ENCODE measurements around the gene CAPN12. TPM values are rescaled to one million over a fixed set of nuclear protein-coding genes. Genes with fewer than 3 reads are reported as not detected.
A peak's percentile ranks its signal among the peaks of the same experiment; 100 is the strongest.

CAPN12 gene
- total RNA-seq, 2 experiments from 2014 or later, result 1.6 to 2.0 TPM

- H3K27me3 ChIP-seq (ENCODE audit: control insufficient read depth in 1 of 2, insufficient read depth in 2 of 2, low read length in 2 of 2), result no peaks in the 10 kb centered on the region
- Mint-ChIP-seq H3K27me3 (no peaks in the 10 kb centered on the region), H3K9me3 (no peaks in the 10 kb centered on the region), H3K27ac (peak overlapping the region; percentile 84), H3K4me1 (ENCODE audit: low read depth) (peaks cover 83% of the 10 kb centered on the region), H3K36me3 (ENCODE audit: low read depth) (peaks cover 10% of the 10 kb centered on the region), H3K4me3 (no peak overlapping the region)
- peaks cover 80% of the 10 kb centered on the region for H3K4me1 ChIP-seq (ENCODE audit: insufficient read depth, low read length)
- H3K36me3 ChIP-seq (ENCODE audit: insufficient read depth, low read length), result peaks cover 2% of the 10 kb centered on the region
- DNase-seq (no peak), ATAC-seq (ENCODE audit: poor library complexity) (no peak)
- TF ChIP-seq CTCF (IDR thresholded peaks at IDR 0.05), result no peak
- H3K27ac ChIP-seq (ENCODE audit: low read depth in 1 of 2, low read length in 2 of 2), result peak overlapping the region in 1 of 2 donors; percentile 65
- intact Hi-C loops (cut with DNase I, micrococcal nuclease), result loop anchor here (5.0 kb wide), 1 partner anchor 48 kb away; no protein-coding TSS in a partner anchor
- CTCF ChIA-PET, result interaction anchor here (1.0 to 2.7 kb wide), 4 partner anchors 16 to 51 kb away, joined by 4 to 10 read pairs (median 6); no protein-coding TSS in a partner anchor
- no peaks in the 10 kb centered on the region for H3K9me3 ChIP-seq (ENCODE audit: control insufficient read depth in 1 of 2, insufficient read depth in 1 of 2, low read length in 2 of 2)
- H3K4me3 ChIP-seq (ENCODE audit: low read length), result no peak overlapping the region
- POLR2A ChIA-PET, result interaction anchor here (0.7 kb wide), 1 partner anchor 18 kb away, joined by 3 read pairs; no protein-coding TSS in a partner anchor
Observed at GRCh38 chr19:38684862-38685665, 59.2 kb downstream of the CAPN12 start.

- Mint-ChIP-seq H3K27me3 (no peaks in the 10 kb centered on the region), H3K27ac (peak overlapping the region; percentile 83), H3K9me3 (no peaks in the 10 kb centered on the region), H3K4me3 (peak overlapping the region; percentile 7), H3K36me3 (ENCODE audit: low read depth) (peaks cover 9% of the 10 kb centered on the region), H3K4me1 (ENCODE audit: low read depth) (peaks cover 84% of the 10 kb centered on the region)
- Histone ChIP-seq H3K27me3 (ENCODE audit: control insufficient read depth in 1 of 2, insufficient read depth in 2 of 2, low read length in 2 of 2) (no peaks in the 10 kb centered on the region), H3K4me1 (ENCODE audit: insufficient read depth, low read length) (peaks cover 87% of the 10 kb centered on the region), H3K27ac (ENCODE audit: low read depth in 1 of 2, low read length in 2 of 2) (peak overlapping the region in 1 of 2 donors; percentile 57), H3K9me3 (ENCODE audit: control insufficient read depth in 1 of 2, insufficient read depth in 1 of 2, low read length in 2 of 2) (no peaks in the 10 kb centered on the region), H3K36me3 (ENCODE audit: insufficient read depth, low read length) (peaks cover 2% of the 10 kb centered on the region), H3K4me3 (ENCODE audit: low read length) (no peak overlapping the region)
- ChIA-PET POLR2A (interaction anchor here (1.0 kb wide), 1 partner anchor 47 kb away, joined by 3 read pairs; no protein-coding TSS in a partner anchor), CTCF (interaction anchor here (1.3 to 2.7 kb wide), 2 partner anchors 47 to 48 kb away, joined by 5 to 10 read pairs; no protein-coding TSS in a partner anchor)
- no peak for TF ChIP-seq CTCF (IDR thresholded peaks at IDR 0.05)
- DNase-seq (peak in 6 of 14 experiments; percentile 17 to 75 (median 55)), ATAC-seq (ENCODE audit: poor library complexity) (peak; percentile 21)
- intact Hi-C loops (cut with DNase I, micrococcal nuclease), result no loop called here
Observed at GRCh38 chr19:38684078-38684861, 60.0 kb downstream of the CAPN12 start.

GRCh38 chr19:38683393-38684077 lies 60.7 kb downstream of the CAPN12 start:
- no peaks in the 10 kb centered on the region for H3K27me3 Mint-ChIP-seq
- CTCF ChIA-PET, result interaction anchor here (1.0 to 1.3 kb wide), 2 partner anchors 10 to 47 kb away, joined by 3 to 5 read pairs; no protein-coding TSS in a partner anchor
- ATAC-seq (ENCODE audit: poor library complexity) (peak; percentile 40), DNase-seq (peak; percentile 11 to 82 (median 47))
- Histone ChIP-seq H3K4me1 (ENCODE audit: insufficient read depth, low read length) (peaks cover 94% of the 10 kb centered on the region), H3K4me3 (ENCODE audit: low read length) (no peak overlapping the region), H3K9me3 (ENCODE audit: control insufficient read depth in 1 of 2, insufficient read depth in 1 of 2, low read length in 2 of 2) (no peaks in the 10 kb centered on the region), H3K27ac (ENCODE audit: low read depth in 1 of 2, low read length in 2 of 2) (peak overlapping the region in 1 of 2 donors; percentile 57), H3K36me3 (ENCODE audit: insufficient read depth, low read length) (peaks cover under 1% of the 10 kb centered on the region), H3K27me3 (ENCODE audit: control insufficient read depth in 1 of 2, insufficient read depth in 2 of 2, low read length in 2 of 2) (no peaks in the 10 kb centered on the region)
- H3K9me3 Mint-ChIP-seq, result no peaks in the 10 kb centered on the region
- no peak overlapping the region for H3K4me3 Mint-ChIP-seq
- peak overlapping the region; percentile 83 for H3K27ac Mint-ChIP-seq
- peaks cover 85% of the 10 kb centered on the region for H3K4me1 Mint-ChIP-seq (ENCODE audit: low read depth)
- no peak for TF ChIP-seq CTCF (IDR thresholded peaks at IDR 0.05)
- POLR2A ChIA-PET, result interaction anchor here (1.0 kb wide), 1 partner anchor 47 kb away, joined by 3 read pairs; no protein-coding TSS in a partner anchor
- intact Hi-C loops (cut with DNase I, micrococcal nuclease), result no loop called here
- H3K36me3 Mint-ChIP-seq (ENCODE audit: low read depth), result peaks cover 5% of the 10 kb centered on the region
